ENCODE measurements around the gene DUOXA2.

Gene DUOXA2

GRCh38 chr15:45141386-45141785, 27.3 kb downstream of the DUOXA2 start:
- Histone ChIP-seq H3K9me3 (no peaks in the 10 kb centered on the region), H3K27me3 (ENCODE audit: low read depth) (no peaks in the 10 kb centered on the region), H3K36me3 (replicated peaks) (no peaks in the 10 kb centered on the region), H3K4me1 (peaks cover 5% of the 10 kb centered on the region), H3K4me3 (no peak overlapping the region)
- no peak for DNase-seq (ENCODE audit: low spot score in 2 of 2)
- in situ Hi-C loops (cut with MboI; ENCODE audit: low sequenced_read_pairs) = no loop called here

GRCh38 chr15:45143056-45143455, 28.9 kb downstream of the DUOXA2 start:
- no peaks in the 10 kb centered on the region for H3K27me3 ChIP-seq (ENCODE audit: low read depth)
- DNase-seq (ENCODE audit: low spot score in 2 of 2) = no peak

GRCh38 chr15:45143946-45144345, 29.8 kb downstream of the DUOXA2 start:
- no peaks in the 10 kb centered on the region for H3K36me3 ChIP-seq (replicated peaks)
- no peaks in the 10 kb centered on the region for H3K27me3 ChIP-seq (ENCODE audit: low read depth)
- H3K4me1 ChIP-seq = peaks cover 5% of the 10 kb centered on the region
- in situ Hi-C loops (cut with MboI; ENCODE audit: low sequenced_read_pairs) = no loop called here
- H3K4me3 ChIP-seq = no peak overlapping the region
- no peak for DNase-seq (ENCODE audit: low spot score in 2 of 2)
- H3K9me3 ChIP-seq = no peaks in the 10 kb centered on the region

More at GRCh38 chr15:45143056-45143455, 28.9 kb downstream of the DUOXA2 start:
- Histone ChIP-seq H3K4me3 (no peak overlapping the region), H3K36me3 (replicated peaks) (no peaks in the 10 kb centered on the region), H3K4me1 (peaks cover 5% of the 10 kb centered on the region), H3K9me3 (no peaks in the 10 kb centered on the region)
- in situ Hi-C loops (cut with MboI; ENCODE audit: low sequenced_read_pairs) = no loop called here

GRCh38 chr15:45144775-45145174, 30.6 kb downstream of the DUOXA2 start:
- Histone ChIP-seq H3K36me3 (replicated peaks) (no peaks in the 10 kb centered on the region), H3K4me3 (no peak overlapping the region), H3K27me3 (ENCODE audit: low read depth) (no peaks in the 10 kb centered on the region), H3K4me1 (peaks cover 5% of the 10 kb centered on the region), H3K9me3 (no peaks in the 10 kb centered on the region)
- no peak for DNase-seq (ENCODE audit: low spot score in 2 of 2)
- in situ Hi-C loops (cut with MboI; ENCODE audit: low sequenced_read_pairs) = no loop called here

GRCh38 chr15:45146405-45146804, 32.3 kb downstream of the DUOXA2 start:
- H3K9me3 ChIP-seq = no peaks in the 10 kb centered on the region
- H3K36me3 ChIP-seq (replicated peaks) = no peaks in the 10 kb centered on the region
- H3K4me1 ChIP-seq = no peaks in the 10 kb centered on the region
- H3K27me3 ChIP-seq (ENCODE audit: low read depth) = no peaks in the 10 kb centered on the region
- in situ Hi-C loops (cut with MboI; ENCODE audit: low sequenced_read_pairs) = no loop called here
- H3K4me3 ChIP-seq = no peak overlapping the region
- DNase-seq (ENCODE audit: low spot score in 2 of 2) = no peak

- no peaks in the 10 kb centered on the region for H3K36me3 ChIP-seq (replicated peaks)
- no peak for DNase-seq (ENCODE audit: low spot score in 2 of 2)
- no peaks in the 10 kb centered on the region for H3K4me1 ChIP-seq
- H3K27me3 ChIP-seq (ENCODE audit: low read depth) = no peaks in the 10 kb centered on the region
- in situ Hi-C loops (cut with MboI; ENCODE audit: low sequenced_read_pairs) = no loop called here
- no peaks in the 10 kb centered on the region for H3K9me3 ChIP-seq
- no peak overlapping the region for H3K4me3 ChIP-seq
Observed at GRCh38 chr15:45147606-45148005, 33.5 kb downstream of the DUOXA2 start.

- Histone ChIP-seq H3K4me1 (no peaks in the 10 kb centered on the region), H3K27me3 (ENCODE audit: low read depth) (no peaks in the 10 kb centered on the region), H3K9me3 (no peaks in the 10 kb centered on the region), H3K4me3 (no peak overlapping the region), H3K36me3 (replicated peaks) (no peaks in the 10 kb centered on the region)
- in situ Hi-C loops (cut with MboI; ENCODE audit: low sequenced_read_pairs) = no loop called here
- DNase-seq (ENCODE audit: low spot score in 2 of 2) = no peak
Observed at GRCh38 chr15:45148076-45149059, 34.2 kb downstream of the DUOXA2 start.

- Histone ChIP-seq H3K9me3 (no peaks in the 10 kb centered on the region), H3K27me3 (ENCODE audit: low read depth) (no peaks in the 10 kb centered on the region), H3K4me1 (no peaks in the 10 kb centered on the region), H3K36me3 (replicated peaks) (no peaks in the 10 kb centered on the region), H3K4me3 (no peak overlapping the region)
- in situ Hi-C loops (cut with MboI; ENCODE audit: low sequenced_read_pairs) = no loop called here
- DNase-seq (ENCODE audit: low spot score in 2 of 2) = no peak
Observed at GRCh38 chr15:45149060-45149459, 34.9 kb downstream of the DUOXA2 start.

- no peak overlapping the region for H3K4me3 ChIP-seq
- in situ Hi-C loops (cut with MboI; ENCODE audit: low sequenced_read_pairs) = loop anchor here (25.0 kb wide), 1 partner anchor 462 kb away; no protein-coding TSS in a partner anchor
- no peaks in the 10 kb centered on the region for H3K27me3 ChIP-seq (ENCODE audit: low read depth)
- H3K9me3 ChIP-seq = no peaks in the 10 kb centered on the region
- no peaks in the 10 kb centered on the region for H3K4me1 ChIP-seq
- no peak for DNase-seq (ENCODE audit: low spot score in 2 of 2)
- no peaks in the 10 kb centered on the region for H3K36me3 ChIP-seq (replicated peaks)
Observed at GRCh38 chr15:45150481-45150880, 36.4 kb downstream of the DUOXA2 start.

GRCh38 chr15:45150997-45151396, 36.9 kb downstream of the DUOXA2 start:
- no peak overlapping the region for H3K4me3 ChIP-seq
- in situ Hi-C loops (cut with MboI; ENCODE audit: low sequenced_read_pairs) = loop anchor here (25.0 kb wide), 1 partner anchor 461 kb away; no protein-coding TSS in a partner anchor
- no peaks in the 10 kb centered on the region for H3K4me1 ChIP-seq

GRCh38 chr15:45151998-45152828, 38.1 kb downstream of the DUOXA2 start:
- no peak for DNase-seq (ENCODE audit: low spot score in 2 of 2)
- Histone ChIP-seq H3K4me1 (no peaks in the 10 kb centered on the region), H3K4me3 (no peak overlapping the region), H3K9me3 (no peaks in the 10 kb centered on the region), H3K36me3 (replicated peaks) (no peaks in the 10 kb centered on the region), H3K27me3 (ENCODE audit: low read depth) (no peaks in the 10 kb centered on the region)
- in situ Hi-C loops (cut with MboI; ENCODE audit: low sequenced_read_pairs) = loop anchor here (25.0 kb wide), 1 partner anchor 460 kb away; no protein-coding TSS in a partner anchor

More at GRCh38 chr15:45150997-45151396, 36.9 kb downstream of the DUOXA2 start:
- no peaks in the 10 kb centered on the region for H3K36me3 ChIP-seq (replicated peaks)
- DNase-seq (ENCODE audit: low spot score in 2 of 2) = no peak
- H3K27me3 ChIP-seq (ENCODE audit: low read depth) = no peaks in the 10 kb centered on the region
- H3K9me3 ChIP-seq = no peaks in the 10 kb centered on the region

- H3K27me3 ChIP-seq (ENCODE audit: low read depth) = no peaks in the 10 kb centered on the region
- in situ Hi-C loops (cut with MboI; ENCODE audit: low sequenced_read_pairs) = loop anchor here (25.0 kb wide), 1 partner anchor 457 kb away; no protein-coding TSS in a partner anchor
- no peaks in the 10 kb centered on the region; the same call in 1 of the 2 replicates for H3K4me1 ChIP-seq
- DNase-seq (ENCODE audit: low spot score in 2 of 2) = no peak
- H3K9me3 ChIP-seq = no peaks in the 10 kb centered on the region
- H3K4me3 ChIP-seq = no peak overlapping the region
- no peaks in the 10 kb centered on the region for H3K36me3 ChIP-seq (replicated peaks)
Observed at GRCh38 chr15:45155739-45156138, 41.6 kb downstream of the DUOXA2 start.

- no peaks in the 10 kb centered on the region for H3K9me3 ChIP-seq
- no peaks in the 10 kb centered on the region; the same call in 1 of the 2 replicates for H3K4me1 ChIP-seq
- in situ Hi-C loops (cut with MboI; ENCODE audit: low sequenced_read_pairs) = loop anchor here (25.0 kb wide), 1 partner anchor 455 kb away; no protein-coding TSS in a partner anchor
- H3K36me3 ChIP-seq (replicated peaks) = no peaks in the 10 kb centered on the region
- DNase-seq (ENCODE audit: low spot score in 2 of 2) = no peak
- H3K27me3 ChIP-seq (ENCODE audit: low read depth) = no peaks in the 10 kb centered on the region
- H3K4me3 ChIP-seq = no peak overlapping the region
Observed at GRCh38 chr15:45156744-45157455, 42.8 kb downstream of the DUOXA2 start.
